Pancreas (tissue), 10 donors: ENCODE measurements around the gene PROSER2. TPM values are rescaled to one million over a fixed set of nuclear protein-coding genes. Genes with fewer than 3 reads are reported as not detected.
A peak's percentile ranks its signal among the peaks of the same experiment; 100 is the strongest.

Source experiments
- ATAC-seq, 4 donors: fragments of 200-7000 bp; cut with Tn5 transposase; one replicate each; pipeline versions ENCODE4 v1.8.0 to v1.9.1; 2020; ENCODE audit warnings: mild to moderate bottlenecking in 4 of 4, moderate library complexity in 4 of 4
- DNase-seq, 6 donors: peaks; one replicate each; pipeline ENCODE4 v3.0.0-alpha.2; 2020
- FAIRE-seq: peaks from 2 replicates; lab custom pipeline; 2012; peaks lifted over from hg19 to GRCh38; lab: Jason Lieb, UNC
- H3K27ac ChIP-seq, 4 donors: fragments of 200-600 bp; sonication (generic); 1 replicate in 3 of 4; 2 replicates in 1 of 4; pipeline versions ENCODE4 v1.5.0 to v1.8.0; 2020
- H3K27me3 ChIP-seq, 4 donors: fragments of 200-600 bp; one replicate each; pipeline ENCODE4 v1.8.0; 2021
- H3K36me3 ChIP-seq, 3 donors: fragments of 200-600 bp; sonication (generic) in 1 of 3; one replicate each; pipeline versions ENCODE4 v1.5.0 to v1.8.0; 2020 to 2021
- H3K4me1 ChIP-seq, 3 donors: fragments of 200-600 bp; one replicate each; pipeline ENCODE4 v1.8.0; 2021
- H3K4me3 ChIP-seq, 4 donors: fragments of 200-600 bp; sonication (generic) in 2 of 4; one replicate each; pipeline versions ENCODE4 v1.5.0 to v1.8.0; 2020 to 2021
- H3K9me3 ChIP-seq, 4 donors: fragments of 200-600 bp; one replicate each; pipeline ENCODE4 v1.8.0; 2021
- WGBS, 2 donors: extraction: QIAGEN DNeasy Blood & Tissue Kit; methylation state at CpG; one replicate each; pipeline ENCODE4 v1.1.7; 2013; 5-methylcytosine and 5-hydroxymethylcytosine counted together
- intact Hi-C, 3 donors: fragments of 100-400 bp; cut with DNase I; formaldehyde crosslinking; loops; one replicate each; pipeline versions ENCODE4 v1.11.1 to v1.14.2; 2022
- polyA plus RNA-seq, 2 donors: library from polyadenylated mRNA; stranded (reverse); fragments of 200-250 nt; gene quantifications; one replicate each; pipeline ENCODE4 v1.2.3, GENCODE V29; 2013
- total RNA-seq, 6 donors: library from RNA; stranded (reverse); fragmentation: NEBNext Ultra II Directional in 4 of 6; extraction: Animal tissue kit (Norgen Biotek cat#: 25700) in 4 of 6; gene quantifications; one replicate each; pipeline versions ENCODE4 v1.2.1 to v1.2.4, GENCODE V29; 2021 to 2023
- TF ChIP-seq, protein P1 (sequence below), 4 donors: fragments of 200-600 bp; sonication (generic) in 3 of 4; IDR thresholded peaks; one replicate each; pipeline versions ENCODE4 v1.5.0 to v1.8.0; 2021; ENCODE audit warnings: antibody characterized with exemption in 4 of 4
- donor health status: healthy with polysubstance abuse.
- donor health status: DM: no; HTN: no; CAD: no; lungs with moderate emphysema.
- donor health status: DM: no; HTN: no; CAD: no.
- donor health status: control.
- donor health status: control.
- donor health status: Bipolar disorder and iron deficiency.
- donor health status: DM: yes; HTN: yes; CAD: no.
- donor health status: DM: no; HTN: no; CAD: no.
- donor health status: DM: no; HTN: no; CAD: no.
- donor health status: DM: yes; HTN: yes; CAD: no.

PROSER2 gene
- total and polyA plus RNA-seq, 8 donors, result 5.7 to 21.2 (median 11.0) TPM

DNA sequence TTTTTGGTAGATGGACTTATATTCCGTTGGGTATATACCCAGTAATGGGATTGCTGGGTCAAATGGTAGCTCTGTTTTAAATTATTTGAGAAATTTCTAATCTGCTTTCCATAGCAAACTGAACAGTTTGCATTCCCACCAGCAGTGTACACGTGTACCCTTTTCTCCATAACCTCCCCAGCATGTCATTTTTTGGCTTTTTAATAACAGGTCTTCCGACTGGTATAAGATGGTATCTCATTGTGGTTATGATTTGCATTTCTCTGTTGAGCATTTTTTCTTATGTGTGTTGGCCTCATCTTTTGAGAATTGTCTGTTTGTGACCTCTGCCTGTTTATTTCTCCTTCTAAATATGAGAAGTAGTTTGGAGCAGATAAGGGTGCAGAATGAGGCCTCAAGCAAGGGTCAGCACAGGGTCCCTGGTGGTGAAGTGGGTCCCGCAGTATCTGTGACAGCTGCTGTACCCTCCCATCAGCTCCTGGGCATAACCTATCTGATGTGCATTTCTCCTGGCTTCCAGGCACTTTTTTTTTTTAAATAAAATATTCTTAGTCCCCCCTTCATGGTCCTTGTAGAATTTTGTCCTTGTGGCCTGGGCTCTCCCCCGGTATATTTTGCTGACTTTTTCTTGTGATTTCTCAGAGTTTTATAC is 73.5 kb downstream of the PROSER2 start:
- H3K4me1 ChIP-seq, result no peaks in the 10 kb centered on the region
- intact Hi-C loops, result no loop called here
- no peaks in the 10 kb centered on the region for H3K36me3 ChIP-seq
- H3K9me3 ChIP-seq, result no peaks in the 10 kb centered on the region
- TF ChIP-seq, protein P1, sequence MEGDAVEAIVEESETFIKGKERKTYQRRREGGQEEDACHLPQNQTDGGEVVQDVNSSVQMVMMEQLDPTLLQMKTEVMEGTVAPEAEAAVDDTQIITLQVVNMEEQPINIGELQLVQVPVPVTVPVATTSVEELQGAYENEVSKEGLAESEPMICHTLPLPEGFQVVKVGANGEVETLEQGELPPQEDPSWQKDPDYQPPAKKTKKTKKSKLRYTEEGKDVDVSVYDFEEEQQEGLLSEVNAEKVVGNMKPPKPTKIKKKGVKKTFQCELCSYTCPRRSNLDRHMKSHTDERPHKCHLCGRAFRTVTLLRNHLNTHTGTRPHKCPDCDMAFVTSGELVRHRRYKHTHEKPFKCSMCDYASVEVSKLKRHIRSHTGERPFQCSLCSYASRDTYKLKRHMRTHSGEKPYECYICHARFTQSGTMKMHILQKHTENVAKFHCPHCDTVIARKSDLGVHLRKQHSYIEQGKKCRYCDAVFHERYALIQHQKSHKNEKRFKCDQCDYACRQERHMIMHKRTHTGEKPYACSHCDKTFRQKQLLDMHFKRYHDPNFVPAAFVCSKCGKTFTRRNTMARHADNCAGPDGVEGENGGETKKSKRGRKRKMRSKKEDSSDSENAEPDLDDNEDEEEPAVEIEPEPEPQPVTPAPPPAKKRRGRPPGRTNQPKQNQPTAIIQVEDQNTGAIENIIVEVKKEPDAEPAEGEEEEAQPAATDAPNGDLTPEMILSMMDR (IDR thresholded peaks at IDR 0.05), result no peak
- H3K4me3 ChIP-seq, result no peak overlapping the region
- DNase-seq (no peak), ATAC-seq (no peak), FAIRE-seq (no peak)
- no peaks in the 10 kb centered on the region for H3K27me3 ChIP-seq
- 83 to 91% methylated on average over 5 of the region's 5 CpGs for WGBS, 2 donors
- no peak overlapping the region for H3K27ac ChIP-seq

DNA sequence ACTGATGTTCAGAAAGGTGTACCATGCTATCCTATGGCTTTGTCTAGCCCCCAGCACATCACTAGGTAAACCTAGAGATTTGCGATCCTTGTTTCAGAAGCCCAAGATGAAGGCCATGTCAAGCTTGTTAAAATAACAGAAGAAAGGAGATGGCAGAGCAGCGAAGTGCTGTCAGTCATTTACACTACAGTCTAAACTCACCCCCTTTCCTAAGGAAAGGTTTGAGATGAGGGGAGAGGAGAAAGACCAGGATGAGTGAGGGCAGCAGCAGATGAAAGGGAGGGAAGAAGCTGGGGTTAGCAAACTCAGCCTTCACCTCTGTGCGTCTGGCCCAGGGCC is 74.8 kb downstream of the PROSER2 start:
- no peaks in the 10 kb centered on the region for H3K27me3 ChIP-seq
- peak overlapping the region; percentile 33 to 80 (median 68) for H3K27ac ChIP-seq
- DNase-seq (no peak), FAIRE-seq (no peak), ATAC-seq (no peak)
- no peaks in the 10 kb centered on the region for H3K9me3 ChIP-seq
- WGBS, 2 donors, result 44 to 60% methylated on average over 3 of the region's 3 CpGs
- intact Hi-C loops, result no loop called here
- TF ChIP-seq, protein P1 (IDR thresholded peaks at IDR 0.05), result no peak
- no peaks in the 10 kb centered on the region for H3K4me1 ChIP-seq
- H3K36me3 ChIP-seq, result no peaks in the 10 kb centered on the region
- no peak overlapping the region for H3K4me3 ChIP-seq

DNA sequence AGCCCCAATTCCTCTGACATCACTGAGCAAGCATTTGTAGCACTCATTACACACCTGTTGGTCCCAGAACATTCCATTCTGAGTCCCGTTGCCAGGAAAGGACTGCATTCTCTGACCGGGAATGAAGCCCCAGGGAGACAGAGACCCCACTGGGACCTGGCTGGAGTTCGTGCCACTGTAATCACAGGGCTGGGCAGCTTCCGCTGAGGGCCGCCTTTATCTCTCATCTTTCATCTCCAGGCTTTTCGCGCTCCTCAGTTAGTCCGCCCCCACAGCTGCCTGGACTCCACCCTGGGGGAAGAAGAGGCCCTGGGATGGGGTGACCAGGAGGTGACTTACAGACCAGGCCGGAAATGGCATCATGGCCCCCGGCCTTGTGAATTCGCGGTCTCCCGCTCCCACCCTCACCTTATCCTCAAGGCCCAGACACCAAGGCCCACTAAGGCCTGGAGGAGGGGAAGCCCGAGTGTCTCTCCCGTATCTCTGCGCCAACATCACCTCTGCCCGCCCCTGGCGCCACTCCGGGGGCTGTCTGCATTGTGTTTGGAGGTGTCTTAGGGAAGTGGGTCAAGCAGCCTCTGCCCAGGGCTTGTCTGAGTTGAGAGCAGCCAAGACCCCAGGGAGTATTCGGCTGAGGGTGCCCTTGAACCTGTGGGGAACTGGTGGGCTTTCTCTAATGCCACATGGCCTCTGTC is 75.4 kb downstream of the PROSER2 start:
- ATAC-seq (peak; percentile 80 to 93 (median 88)), FAIRE-seq (no peak), DNase-seq (peak in 4 of 6 donors; percentile 57 to 80 (median 74))
- Histone ChIP-seq H3K9me3 (no peaks in the 10 kb centered on the region), H3K27me3 (no peaks in the 10 kb centered on the region), H3K4me3 (no peak overlapping the region), H3K27ac (peak overlapping the region; percentile 67 to 80 (median 68)), H3K36me3 (no peaks in the 10 kb centered on the region), H3K4me1 (no peaks in the 10 kb centered on the region)
- TF ChIP-seq, protein P1 (IDR thresholded peaks at IDR 0.05), result no peak
- intact Hi-C loops, result no loop called here
- WGBS, 2 donors, result 69 to 70% methylated on average over 20 of the region's 20 CpGs

DNA sequence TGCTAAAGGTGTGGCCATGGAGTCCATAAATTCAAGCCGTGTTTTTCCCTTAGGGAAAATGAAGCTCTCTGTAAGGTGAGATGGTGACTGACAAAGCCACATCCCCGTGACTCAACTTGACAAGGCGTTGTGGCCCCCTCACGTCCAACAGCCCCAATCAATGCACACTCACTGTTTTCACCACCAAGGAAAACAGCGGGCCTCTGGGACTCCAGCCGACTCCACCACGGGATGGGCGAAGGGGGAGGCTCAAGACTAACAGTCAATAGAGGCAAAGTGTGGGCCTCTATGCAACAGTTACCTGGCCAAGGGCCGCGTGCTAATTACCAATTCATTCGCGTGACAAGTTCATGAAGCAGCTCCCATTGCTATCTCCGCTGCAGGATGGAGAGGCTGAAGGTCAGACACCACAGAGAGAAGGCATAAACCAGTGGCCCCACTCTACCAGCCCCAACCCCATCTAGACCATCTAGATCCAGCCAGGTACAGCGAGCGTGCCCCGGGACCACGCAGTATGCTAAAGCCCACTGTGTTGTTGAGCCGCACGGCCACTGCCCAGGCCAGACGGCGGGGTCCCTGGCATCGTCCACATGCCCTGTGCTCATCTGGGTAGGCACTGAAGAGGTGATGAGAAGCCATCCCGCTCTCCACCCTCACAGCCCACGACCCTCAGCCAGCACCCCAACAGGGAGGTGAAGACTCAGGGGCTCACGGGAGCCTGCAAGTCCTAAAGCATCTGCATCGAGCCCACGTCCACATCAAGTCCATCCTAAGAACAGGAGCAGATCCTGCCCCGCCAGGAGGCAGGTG is 76.1 kb downstream of the PROSER2 start:
- Histone ChIP-seq H3K27me3 (no peaks in the 10 kb centered on the region), H3K4me1 (no peaks in the 10 kb centered on the region), H3K4me3 (no peak overlapping the region), H3K36me3 (no peaks in the 10 kb centered on the region), H3K9me3 (no peaks in the 10 kb centered on the region), H3K27ac (peak overlapping the region; percentile 67 to 80 (median 68))
- FAIRE-seq (no peak), ATAC-seq (no peak), DNase-seq (no peak)
- TF ChIP-seq, protein P1 (IDR thresholded peaks at IDR 0.05), result no peak
- 91 to 92% methylated on average over 28 of the region's 28 CpGs for WGBS, 2 donors
- intact Hi-C loops, result no loop called here
